K562 (cell line): Measurements from ENCODE around the gene MRPL32. TPM values are rescaled to one million over a fixed set of nuclear protein-coding genes. Genes with fewer than 3 reads are reported as not detected.

Source experiments
- ATAC-seq: fragments of 200-7000 bp; cut with Tn5 transposase; 3 replicates; pipeline ENCODE4 v1.9.1; 2020; ENCODE audit warnings: moderate library complexity
- BruUV-seq: library from RNA; stranded (reverse); fragments of 400-500 nt; replicated peaks from 2 replicates; lab custom pipeline; 2021; lab: Mats Ljungman, UMichigan
- CTCF ChIA-PET: fragments of 300-600 bp; formaldehyde crosslinking; extraction: SDS; loops from one replicate; lab custom pipeline; 2021; ENCODE audit warnings: low intra/inter-chr PET ratio; lab: Yijun Ruan, JAX
- POLR2A ChIA-PET: fragments of 300-600, 350-650 bp; sonication (Branson Sonifier 250); formaldehyde crosslinking; extraction: SDS; loops from one replicate; lab custom pipeline; 2021; ENCODE audit warnings: antibody characterized with exemption, inconsistent platforms; lab: Yijun Ruan, JAX
- DNase-seq, 4 experiments: peaks; one replicate each; pipeline versions ENCODE4 v3.0.0 to v3.0.0-alpha.2; 2011 to 2018; ENCODE audit warnings: low spot score in 3 of 4, mixed read lengths in 3 of 4; ENCODE audit errors: extremely low read depth in 1 of 4
- FAIRE-seq: peaks from 2 replicates; lab custom pipeline; 2011; peaks lifted over from hg19 to GRCh38; lab: Jason Lieb, UNC
- H2AFZ ChIP-seq: 2 replicates; pipeline ENCODE4 v1.6.0; 2011; ENCODE audit warnings: low read depth, low read length, control low read depth, inconsistent platforms
- H3K27ac ChIP-seq: fragments of 200-600 bp; 3 replicates; pipeline ENCODE4 v1.8.0; 2011; ENCODE audit warnings: low read depth, mild to moderate bottlenecking, control low read depth, inconsistent platforms, low read length, moderate library complexity, mixed read lengths; ENCODE audit errors: extremely low read depth
- H3K27me3 ChIP-seq, 2 experiments: fragments of 300-600 bp in 1 of 2; 2 replicates in 1 of 2; 3 replicates in 1 of 2; pipeline versions ENCODE4 v1.6.0 to v1.8.0; 2011; ENCODE audit warnings: inconsistent platforms in 2 of 2, low read length in 2 of 2, mild to moderate bottlenecking in 1 of 2, mixed read lengths in 1 of 2, moderate library complexity in 1 of 2; ENCODE audit not compliant: control insufficient read depth in 2 of 2, insufficient read depth in 2 of 2
- H3K36me3 ChIP-seq: fragments of 300-600 bp; 3 replicates; pipeline ENCODE4 v1.8.0; 2011; ENCODE audit warnings: mild to moderate bottlenecking, low read length, inconsistent platforms; ENCODE audit not compliant: control insufficient read depth, insufficient read depth
- H3K4me1 ChIP-seq, 2 experiments: fragments of 200-600 bp in 1 of 2; replicated peaks in 1 of 2; 2 replicates in 1 of 2; 3 replicates in 1 of 2; pipeline versions ENCODE4 v1.5.1 to v1.8.0; 2011; ENCODE audit warnings: inconsistent platforms in 2 of 2, low read length in 2 of 2, mild to moderate bottlenecking in 1 of 2, mixed read lengths in 1 of 2, moderate library complexity in 1 of 2; ENCODE audit not compliant: control insufficient read depth in 2 of 2, insufficient read depth in 2 of 2
- H3K4me2 ChIP-seq: 2 replicates; pipeline ENCODE4 v1.6.1; 2011; ENCODE audit warnings: low read length, control low read depth, inconsistent platforms, mixed read lengths; ENCODE audit not compliant: insufficient read depth
- H3K4me3 ChIP-seq: fragments of 200-600 bp; sonication (generic), shearing (Covaris generic); 2 replicates; pipeline ENCODE4 v1.5.1; 2016; ENCODE audit warnings: control low read depth, inconsistent platforms
- H3K79me2 ChIP-seq: fragments of 200-600 bp; 3 replicates; pipeline ENCODE4 v1.8.0; 2011; ENCODE audit warnings: low read length, inconsistent platforms; ENCODE audit not compliant: control insufficient read depth, insufficient read depth
- H3K9ac ChIP-seq, 2 experiments: 2 replicates each; pipeline versions ENCODE4 v1.6.0 to v1.6.1; 2011; ENCODE audit warnings: low read depth in 2 of 2, low read length in 2 of 2, control low read depth in 1 of 2, inconsistent platforms in 1 of 2, mild to moderate bottlenecking in 1 of 2, mixed read lengths in 1 of 2; ENCODE audit not compliant: insufficient read depth in 1 of 2
- H3K9me1 ChIP-seq: one replicate; pipeline ENCODE4 v1.6.0; 2011; ENCODE audit warnings: inconsistent platforms, mild to moderate bottlenecking, low read length, moderate library complexity; ENCODE audit not compliant: control insufficient read depth, insufficient read depth
- H3K9me3 ChIP-seq: replicated peaks from 2 replicates; pipeline ENCODE4 v1.5.1; 2011; ENCODE audit warnings: low read depth, low read length, inconsistent platforms; ENCODE audit not compliant: control insufficient read depth, insufficient read depth
- H4K20me1 ChIP-seq: replicated peaks from 2 replicates; pipeline ENCODE4 v1.6.1; 2011; ENCODE audit warnings: low read length, inconsistent platforms, mixed read lengths; ENCODE audit not compliant: control insufficient read depth, insufficient read depth
- ARNT ChIP-seq, 2 experiments: fragments of 450-650 bp; IDR thresholded peaks; 2 replicates each; pipeline ENCODE4 v1.6.1; 2016; ENCODE audit warnings: mild to moderate bottlenecking in 1 of 2
- CBFA2T2 ChIP-seq: fragments of 450-650 bp; conservative IDR thresholded peaks from 2 replicates; pipeline ENCODE4 v1.6.1; 2017; ENCODE audit warnings: mild to moderate bottlenecking
- CREM ChIP-seq: IDR thresholded peaks from 2 replicates; pipeline ENCODE4 v1.6.1; 2014; ENCODE audit warnings: antibody characterized with exemption, low read depth
- MTA3 ChIP-seq: fragments of 450-650 bp; formaldehyde crosslinking; IDR thresholded peaks from 2 replicates; pipeline ENCODE4 v1.6.1; 2017; ENCODE audit warnings: mild to moderate bottlenecking, borderline replicate concordance
- PML ChIP-seq: IDR thresholded peaks from 2 replicates; pipeline ENCODE4 v1.6.1; 2012; ENCODE audit warnings: low read length, inconsistent platforms
- RBM25 ChIP-seq: fragments of 200-400 bp; formaldehyde crosslinking; IDR thresholded peaks from 2 replicates; pipeline ENCODE4 v1.6.1; 2018; ENCODE audit warnings: low read length, low read depth, moderate library complexity; ENCODE audit not compliant: severe bottlenecking
- SMARCA4 ChIP-seq: fragments of 450-650 bp; IDR thresholded peaks from 2 replicates; pipeline ENCODE4 v1.6.1; 2016
- ZNF140 ChIP-seq: fragments of 250-450 bp; sonication (Bioruptor Pico); IDR thresholded peaks from 2 replicates; pipeline ENCODE4 v1.8.0; 2021; ENCODE audit warnings: moderate library complexity, mild to moderate bottlenecking, inconsistent platforms
- ZNF143 ChIP-seq: sonication (generic); formaldehyde crosslinking; IDR thresholded peaks from 2 replicates; pipeline ENCODE4 v1.9.0; 2022; ENCODE audit warnings: mild to moderate bottlenecking, missing genetic modification reagents
- ZNF778 ChIP-seq: fragments of 450-650 bp; formaldehyde crosslinking; IDR thresholded peaks from 2 replicates; pipeline ENCODE4 v1.4.0; 2020; ENCODE audit warnings: mild to moderate bottlenecking, moderate library complexity
- WGBS: fragments of 100-300 bp; shearing (Covaris generic); methylation state at CpG from one replicate; pipeline ENCODE4 v1.1.6; 2016; ENCODE audit warnings: low coverage, mixed read lengths; ENCODE audit not compliant: insufficient coverage; ENCODE audit errors: missing lambda C conversion rate; 5-methylcytosine and 5-hydroxymethylcytosine counted together
- in situ Hi-C: fragments of 300-500 bp; cut with MboI; formaldehyde crosslinking; loops from 4 replicates; pipeline ENCODE4 v1.15.0; 2018; ENCODE audit warnings: inconsistent platforms, mixed read lengths
- intact Hi-C: fragments of 100-400 bp; cut with micrococcal nuclease; formaldehyde crosslinking; loops from 2 replicates; pipeline ENCODE4 v1.14.2; 2022
- polyA plus RNA-seq, 8 experiments: library from polyadenylated mRNA; depleted of rRNA in 4 of 8; stranded (reverse) in 5 of 8; unstranded in 3 of 8; fragments of >200 nt; fragmentation: Nextera tagmentation in 2 of 8; fragmentation: Illumina TruSeq in 1 of 8; extraction: Ambion mirVana in 2 of 8; extraction: Trizol in 1 of 8; gene quantifications; 2 replicates each; pipeline versions ENCODE4 v1.2.1 to v1.2.3, GENCODE V29; 2011 to 2014; ENCODE audit warnings: inconsistent platforms in 1 of 8, missing spikeins in 1 of 8
- total RNA-seq, 7 experiments: library from RNA; depleted of rRNA in 6 of 7; stranded (reverse); fragments of >200 nt in 6 of 7; fragmentation: Illumina TruSeq in 2 of 7; extraction: Trizol in 2 of 7; gene quantifications; 2 replicates each; pipeline versions ENCODE4 v1.2.1 to v1.2.3, GENCODE V29; 2011 to 2021; ENCODE audit warnings: low replicate concordance in 1 of 7
- TF ChIP-seq, protein P1 (sequence below): sonication (generic); formaldehyde crosslinking; IDR thresholded peaks from 2 replicates; pipeline ENCODE4 v1.9.0; 2022; ENCODE audit warnings: mild to moderate bottlenecking, missing genetic modification reagents
- TF ChIP-seq, protein P2 (sequence below): sonication (generic); formaldehyde crosslinking; IDR thresholded peaks from 2 replicates; pipeline ENCODE4 v1.5.0; 2020; ENCODE audit warnings: missing genetic modification reagents
- TF ChIP-seq, protein P3 (sequence below): fragments of 450-650 bp; IDR thresholded peaks from 2 replicates; pipeline ENCODE4 v1.6.1; 2018; ENCODE audit not compliant: partially characterized antibody
- TF ChIP-seq, protein P4 (sequence below): fragments of 250-450 bp; sonication (Bioruptor Pico); IDR thresholded peaks from 2 replicates; pipeline ENCODE4 v1.5.0; 2021
- TF ChIP-seq, protein P5 (sequence below): fragments of 450-650 bp; formaldehyde crosslinking; IDR thresholded peaks from 2 replicates; pipeline ENCODE4 v1.4.0; 2020; ENCODE audit warnings: mild to moderate bottlenecking, mixed read lengths

The MRPL32 gene
- total and polyA plus RNA-seq, 9 of the 15 experiments (the other 6 are each of a cell fraction or from before 2014, with no cell fraction given): 75.5 to 351 (median 138) TPM

DNA sequence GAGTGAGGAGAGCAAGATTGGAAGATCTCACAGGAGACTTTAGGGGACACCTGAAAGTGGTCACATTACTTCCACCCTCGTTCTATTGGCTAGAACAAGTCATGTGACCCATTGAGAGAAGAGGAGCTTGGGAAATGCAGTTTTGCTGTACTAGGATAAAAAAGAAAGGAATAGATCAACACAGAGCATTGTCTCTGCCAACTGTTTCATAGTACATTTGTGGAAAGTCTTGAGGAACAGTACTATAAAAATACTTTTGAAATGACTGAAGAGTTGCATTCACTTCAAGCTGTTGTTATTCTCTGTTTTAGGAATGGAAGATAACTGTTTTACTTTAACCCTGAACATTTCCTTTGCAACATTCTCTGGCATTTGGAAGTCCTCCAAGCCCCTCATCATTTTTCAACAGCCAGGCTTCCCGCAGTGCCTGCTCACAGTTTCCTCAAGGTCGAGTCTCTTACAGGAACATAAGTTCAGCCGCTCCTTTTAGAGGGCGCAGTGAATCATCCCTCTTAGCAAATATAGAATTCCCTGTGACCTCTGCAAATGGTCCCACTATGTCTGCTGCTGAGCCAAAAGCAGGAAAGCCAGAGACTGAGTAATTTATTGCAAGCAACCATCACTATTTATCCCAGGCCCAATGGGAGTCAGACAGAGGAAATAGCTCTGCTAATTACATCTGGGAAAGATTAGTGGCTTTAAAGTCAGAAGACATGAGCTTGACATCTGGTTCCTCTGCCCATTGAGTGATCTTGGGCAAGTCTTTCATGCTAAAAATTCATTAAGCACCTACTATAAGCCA is 40.7 kb downstream of the MRPL32 start:
- Histone ChIP-seq H3K4me1 (no peaks in the 10 kb centered on the region; a peak in 1 of 5 replicates), H2AFZ (peak overlapping the region; percentile 56), H3K4me3 (no peak overlapping the region), H3K4me2 (no peak overlapping the region), H3K27ac (no peak overlapping the region), H3K9me3 (no peaks in the 10 kb centered on the region), H4K20me1 (no peaks in the 10 kb centered on the region), H3K27me3 (no peaks in the 10 kb centered on the region), H3K9me1 (no peaks in the 10 kb centered on the region), H3K9ac (no peak overlapping the region), H3K79me2 (no peaks in the 10 kb centered on the region), H3K36me3 (no peaks in the 10 kb centered on the region)
- ChIA-PET CTCF (no interaction called here), POLR2A (interaction anchor here (1.2 kb wide), 1 partner anchor 15 kb away, joined by 4 read pairs; no protein-coding TSS in a partner anchor)
- ATAC-seq (peak; percentile 84), FAIRE-seq (peak; percentile 70), DNase-seq (peak; percentile 32 to 55 (median 54))
- WGBS: 43% methylated on average over 5 of the region's 5 CpGs
- intact Hi-C loops: no loop called here
- no TSS peak for BruUV-seq
- in situ Hi-C loops: no loop called here
- TF ChIP-seq CREM (no peak), MTA3 (no peak), RBM25 (peak; percentile 68), PML (no peak), ZNF140 (CRISPR knock-in tag) (no peak), ZNF143 (CRISPR knock-in tag) (peak; percentile 60; the same call in 1 of the 2 replicates), ARNT (IDR thresholded peaks at IDR 0.05) (no peak), ZNF778 (CRISPR knock-in tag) (no peak), SMARCA4 (no peak), CBFA2T2 (peak; percentile 66)
- TF ChIP-seq, protein P1, sequence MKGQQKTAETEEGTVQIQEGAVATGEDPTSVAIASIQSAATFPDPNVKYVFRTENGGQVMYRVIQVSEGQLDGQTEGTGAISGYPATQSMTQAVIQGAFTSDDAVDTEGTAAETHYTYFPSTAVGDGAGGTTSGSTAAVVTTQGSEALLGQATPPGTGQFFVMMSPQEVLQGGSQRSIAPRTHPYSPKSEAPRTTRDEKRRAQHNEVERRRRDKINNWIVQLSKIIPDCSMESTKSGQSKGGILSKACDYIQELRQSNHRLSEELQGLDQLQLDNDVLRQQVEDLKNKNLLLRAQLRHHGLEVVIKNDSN: peak; percentile 70
- TF ChIP-seq, protein P2, sequence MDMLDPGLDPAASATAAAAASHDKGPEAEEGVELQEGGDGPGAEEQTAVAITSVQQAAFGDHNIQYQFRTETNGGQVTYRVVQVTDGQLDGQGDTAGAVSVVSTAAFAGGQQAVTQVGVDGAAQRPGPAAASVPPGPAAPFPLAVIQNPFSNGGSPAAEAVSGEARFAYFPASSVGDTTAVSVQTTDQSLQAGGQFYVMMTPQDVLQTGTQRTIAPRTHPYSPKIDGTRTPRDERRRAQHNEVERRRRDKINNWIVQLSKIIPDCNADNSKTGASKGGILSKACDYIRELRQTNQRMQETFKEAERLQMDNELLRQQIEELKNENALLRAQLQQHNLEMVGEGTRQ (CRISPR knock-in tag): peak; percentile 82
- TF ChIP-seq, protein P3, sequence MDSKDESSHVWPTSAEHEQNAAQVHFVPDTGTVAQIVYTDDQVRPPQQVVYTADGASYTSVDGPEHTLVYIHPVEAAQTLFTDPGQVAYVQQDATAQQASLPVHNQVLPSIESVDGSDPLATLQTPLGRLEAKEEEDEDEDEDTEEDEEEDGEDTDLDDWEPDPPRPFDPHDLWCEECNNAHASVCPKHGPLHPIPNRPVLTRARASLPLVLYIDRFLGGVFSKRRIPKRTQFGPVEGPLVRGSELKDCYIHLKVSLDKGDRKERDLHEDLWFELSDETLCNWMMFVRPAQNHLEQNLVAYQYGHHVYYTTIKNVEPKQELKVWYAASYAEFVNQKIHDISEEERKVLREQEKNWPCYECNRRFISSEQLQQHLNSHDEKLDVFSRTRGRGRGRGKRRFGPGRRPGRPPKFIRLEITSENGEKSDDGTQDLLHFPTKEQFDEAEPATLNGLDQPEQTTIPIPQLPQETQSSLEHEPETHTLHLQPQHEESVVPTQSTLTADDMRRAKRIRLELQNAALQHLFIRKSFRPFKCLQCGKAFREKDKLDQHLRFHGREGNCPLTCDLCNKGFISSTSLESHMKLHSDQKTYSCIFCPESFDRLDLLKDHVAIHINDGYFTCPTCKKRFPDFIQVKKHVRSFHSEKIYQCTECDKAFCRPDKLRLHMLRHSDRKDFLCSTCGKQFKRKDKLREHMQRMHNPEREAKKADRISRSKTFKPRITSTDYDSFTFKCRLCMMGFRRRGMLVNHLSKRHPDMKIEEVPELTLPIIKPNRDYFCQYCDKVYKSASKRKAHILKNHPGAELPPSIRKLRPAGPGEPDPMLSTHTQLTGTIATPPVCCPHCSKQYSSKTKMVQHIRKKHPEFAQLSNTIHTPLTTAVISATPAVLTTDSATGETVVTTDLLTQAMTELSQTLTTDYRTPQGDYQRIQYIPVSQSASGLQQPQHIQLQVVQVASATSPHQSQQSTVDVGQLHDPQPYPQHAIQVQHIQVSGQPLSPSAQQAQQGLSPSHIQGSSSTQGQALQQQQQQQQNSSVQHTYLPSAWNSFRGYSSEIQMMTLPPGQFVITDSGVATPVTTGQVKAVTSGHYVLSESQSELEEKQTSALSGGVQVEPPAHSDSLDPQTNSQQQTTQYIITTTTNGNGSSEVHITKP: peak; percentile 74
- TF ChIP-seq, protein P4, sequence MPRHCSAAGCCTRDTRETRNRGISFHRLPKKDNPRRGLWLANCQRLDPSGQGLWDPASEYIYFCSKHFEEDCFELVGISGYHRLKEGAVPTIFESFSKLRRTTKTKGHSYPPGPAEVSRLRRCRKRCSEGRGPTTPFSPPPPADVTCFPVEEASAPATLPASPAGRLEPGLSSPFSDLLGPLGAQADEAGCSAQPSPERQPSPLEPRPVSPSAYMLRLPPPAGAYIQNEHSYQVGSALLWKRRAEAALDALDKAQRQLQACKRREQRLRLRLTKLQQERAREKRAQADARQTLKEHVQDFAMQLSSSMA (CRISPR knock-in tag): no peak
- TF ChIP-seq, protein P5, sequence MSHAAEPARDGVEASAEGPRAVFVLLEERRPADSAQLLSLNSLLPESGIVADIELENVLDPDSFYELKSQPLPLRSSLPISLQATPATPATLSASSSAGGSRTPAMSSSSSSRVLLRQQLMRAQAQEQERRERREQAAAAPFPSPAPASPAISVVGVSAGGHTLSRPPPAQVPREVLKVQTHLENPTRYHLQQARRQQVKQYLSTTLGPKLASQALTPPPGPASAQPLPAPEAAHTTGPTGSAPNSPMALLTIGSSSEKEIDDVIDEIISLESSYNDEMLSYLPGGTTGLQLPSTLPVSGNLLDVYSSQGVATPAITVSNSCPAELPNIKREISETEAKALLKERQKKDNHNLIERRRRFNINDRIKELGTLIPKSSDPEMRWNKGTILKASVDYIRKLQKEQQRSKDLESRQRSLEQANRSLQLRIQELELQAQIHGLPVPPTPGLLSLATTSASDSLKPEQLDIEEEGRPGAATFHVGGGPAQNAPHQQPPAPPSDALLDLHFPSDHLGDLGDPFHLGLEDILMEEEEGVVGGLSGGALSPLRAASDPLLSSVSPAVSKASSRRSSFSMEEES (CRISPR knock-in tag): peak; percentile 91
